ENCODE data around the gene SULT1A2. TPM values are rescaled to one million over a fixed set of nuclear protein-coding genes. Genes with fewer than 3 reads are reported as not detected.
"Not testable (repeated sequence)": the region's sequence is repeated elsewhere in the genome, so short reads cannot be mapped to it uniquely, and the experiment has no call there.

Gene SULT1A2
- total RNA-seq, 1 donor from 2014 or later = 0.23 TPM

- DNase-seq; H3K4me1 Mint-ChIP-seq; intact Hi-C loops (cut with micrococcal nuclease); H3K27ac Mint-ChIP-seq; H3K27me3 Mint-ChIP-seq; H3K4me3 Mint-ChIP-seq: not testable (repeated sequence)
- peaks cover 38% of the 10 kb centered on the region for H3K36me3 Mint-ChIP-seq (ENCODE audit: low read depth)
- peaks cover 11% of the 10 kb centered on the region for H3K9me3 Mint-ChIP-seq
Measured at GRCh38 chr16:28566233-28566925, 30.5 kb downstream of the SULT1A2 start.

- H3K27me3 Mint-ChIP-seq = no peaks in the 10 kb centered on the region
- no peak overlapping the region for H3K4me3 Mint-ChIP-seq
- H3K27ac Mint-ChIP-seq = no peak overlapping the region
- peaks cover 6% of the 10 kb centered on the region for H3K4me1 Mint-ChIP-seq
- H3K36me3 Mint-ChIP-seq (ENCODE audit: low read depth) = peaks cover 54% of the 10 kb centered on the region
- peaks cover 14% of the 10 kb centered on the region for H3K9me3 Mint-ChIP-seq
- intact Hi-C loops (cut with micrococcal nuclease) = no loop called here
- DNase-seq = no peak
Measured at GRCh38 chr16:28563218-28563617, 33.6 kb downstream of the SULT1A2 start.

DNA sequence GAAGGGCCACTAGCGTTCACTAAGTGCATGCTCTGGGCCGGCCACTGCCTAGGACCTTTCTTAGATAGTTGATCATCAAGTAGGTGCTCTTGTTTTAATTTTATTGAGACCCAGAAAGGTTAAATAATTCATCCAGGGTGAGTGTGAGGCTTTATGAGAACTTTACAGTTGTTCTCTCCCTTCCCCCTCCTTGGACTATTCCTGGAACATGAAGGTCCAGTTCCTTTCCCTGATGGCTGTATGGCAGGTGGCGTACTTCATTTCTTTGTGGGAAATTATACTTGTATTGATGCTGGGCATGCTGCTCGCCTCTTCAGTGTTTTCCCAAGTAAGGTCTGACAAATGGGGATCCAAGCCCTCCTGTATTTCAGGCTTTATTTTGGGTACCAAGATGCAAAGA, 34.7 kb downstream of the SULT1A2 start:
- H3K4me3 Mint-ChIP-seq = no peak overlapping the region
- peaks cover 9% of the 10 kb centered on the region for H3K4me1 Mint-ChIP-seq
- peaks cover 7% of the 10 kb centered on the region for H3K9me3 Mint-ChIP-seq
- H3K27ac Mint-ChIP-seq = no peak overlapping the region
- H3K36me3 Mint-ChIP-seq (ENCODE audit: low read depth) = peaks cover 54% of the 10 kb centered on the region
- H3K27me3 Mint-ChIP-seq = no peaks in the 10 kb centered on the region
- DNase-seq = no peak
- intact Hi-C loops (cut with micrococcal nuclease) = no loop called here

DNA sequence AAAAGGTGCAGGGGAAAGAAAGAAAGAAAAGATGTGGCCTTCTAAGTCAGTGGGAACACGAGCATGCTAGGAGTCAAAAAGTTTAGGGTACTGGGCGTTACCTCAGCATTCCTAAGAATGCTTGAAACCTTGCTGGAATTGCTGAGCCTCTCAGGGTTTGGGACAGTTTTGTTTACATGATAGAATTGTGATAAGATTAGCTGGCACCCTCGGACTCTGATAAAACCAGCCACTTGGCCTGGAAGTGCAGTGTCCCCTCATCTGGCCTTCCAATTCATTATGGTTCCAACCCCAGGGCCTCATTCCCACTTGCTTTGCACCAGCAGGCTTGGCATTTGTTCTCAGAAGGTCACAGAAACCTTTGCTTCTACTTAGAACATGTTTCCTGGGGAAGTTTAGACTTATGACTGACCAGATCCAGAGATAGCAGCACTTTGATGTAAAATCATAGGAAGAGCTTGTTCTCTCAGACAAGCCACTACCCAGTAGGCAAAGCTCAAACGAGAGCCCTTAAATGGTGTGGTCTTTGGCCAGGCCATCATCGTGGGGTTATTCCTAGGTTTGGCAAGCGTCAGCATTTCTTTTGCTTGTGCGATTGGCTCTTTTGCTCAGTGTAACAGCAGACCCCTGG, 35.2 kb downstream of the SULT1A2 start:
- H3K27me3 Mint-ChIP-seq = no peaks in the 10 kb centered on the region
- no peak overlapping the region for H3K27ac Mint-ChIP-seq
- intact Hi-C loops (cut with micrococcal nuclease) = no loop called here
- peaks cover 11% of the 10 kb centered on the region for H3K4me1 Mint-ChIP-seq
- peaks cover 57% of the 10 kb centered on the region for H3K36me3 Mint-ChIP-seq (ENCODE audit: low read depth)
- DNase-seq = no peak
- H3K9me3 Mint-ChIP-seq = peaks cover 6% of the 10 kb centered on the region
- H3K4me3 Mint-ChIP-seq = no peak overlapping the region

GRCh38 chr16:28558456-28558855, 38.4 kb downstream of the SULT1A2 start:
- Mint-ChIP-seq H3K4me3 (no peak overlapping the region), H3K4me1 (peaks cover 24% of the 10 kb centered on the region), H3K9me3 (peaks cover 3% of the 10 kb centered on the region), H3K27me3 (no peaks in the 10 kb centered on the region), H3K36me3 (ENCODE audit: low read depth) (peaks cover 46% of the 10 kb centered on the region), H3K27ac (no peak overlapping the region)
- no peak for DNase-seq
- intact Hi-C loops (cut with micrococcal nuclease) = loop anchor here (10.0 kb wide), 2 partner anchors 264 to 266 kb away; partner anchors contain the start of genes ATXN2L and SBK1

GRCh38 chr16:28556914-28557320, 39.9 kb downstream of the SULT1A2 start:
- Mint-ChIP-seq H3K36me3 (ENCODE audit: low read depth) (peaks cover 42% of the 10 kb centered on the region), H3K4me1 (peaks cover 22% of the 10 kb centered on the region), H3K27ac (no peak overlapping the region), H3K27me3 (no peaks in the 10 kb centered on the region), H3K4me3 (no peak overlapping the region), H3K9me3 (peaks cover 3% of the 10 kb centered on the region)
- intact Hi-C loops (cut with micrococcal nuclease) = loop anchor here (10.0 kb wide), 2 partner anchors 262 to 268 kb away; partner anchors contain the start of genes ATXN2L and SBK1
- no peak for DNase-seq

- Mint-ChIP-seq H3K27ac (peak overlapping the region; percentile 37), H3K27me3 (no peaks in the 10 kb centered on the region), H3K36me3 (ENCODE audit: low read depth) (peaks cover 37% of the 10 kb centered on the region), H3K4me3 (peak overlapping the region; percentile 23), H3K4me1 (peaks cover 22% of the 10 kb centered on the region), H3K9me3 (peaks cover 3% of the 10 kb centered on the region)
- intact Hi-C loops (cut with micrococcal nuclease) = loop anchor here (10.0 kb wide), 2 partner anchors 261 to 269 kb away; partner anchors contain the start of genes ATXN2L and SBK1
- DNase-seq = peak; percentile 63
Measured at GRCh38 chr16:28555561-28555960, 41.3 kb downstream of the SULT1A2 start.

- intact Hi-C loops (cut with micrococcal nuclease) = loop anchor here (1.0 to 10.0 kb wide), 4 partner anchors 61 to 392 kb away; partner anchors contain the start of genes APOBR, ATXN2L and SBK1
- peak overlapping the region; percentile 89 for H3K27ac Mint-ChIP-seq
- peaks cover 3% of the 10 kb centered on the region for H3K9me3 Mint-ChIP-seq
- no peaks in the 10 kb centered on the region for H3K27me3 Mint-ChIP-seq
- H3K4me3 Mint-ChIP-seq = peak overlapping the region; percentile 95
- no peak for DNase-seq
- H3K4me1 Mint-ChIP-seq = peaks cover 22% of the 10 kb centered on the region
- H3K36me3 Mint-ChIP-seq (ENCODE audit: low read depth) = peaks cover 36% of the 10 kb centered on the region
Measured at GRCh38 chr16:28554634-28555423, 42.0 kb downstream of the SULT1A2 start.

GRCh38 chr16:28553776-28554633, 42.8 kb downstream of the SULT1A2 start, which contains the start of gene SGF29:
TSS of gene SGF29 (plus strand) at chr16:28553920. CDS start at chr16:28581070, 27,150 bp downstream.
- Mint-ChIP-seq H3K9me3 (peaks cover 3% of the 10 kb centered on the region), H3K27ac (peak within 1 kb of the TSS; percentile 99), H3K27me3 (no peaks in the 10 kb centered on the region), H3K4me3 (peak within 1 kb of the TSS; percentile 95), H3K36me3 (ENCODE audit: low read depth) (peaks cover 27% of the 10 kb centered on the region), H3K4me1 (peaks cover 26% of the 10 kb centered on the region)
- peak; percentile 98 for DNase-seq
- intact Hi-C loops (cut with micrococcal nuclease) = loop anchor here (1.0 to 10.0 kb wide), 4 partner anchors 60 to 393 kb away; partner anchors contain the start of genes APOBR, ATXN2L and SBK1

GRCh38 chr16:28549301-28549899, 47.5 kb downstream of the SULT1A2 start:
- Mint-ChIP-seq H3K4me1 (peaks cover 12% of the 10 kb centered on the region), H3K36me3 (ENCODE audit: low read depth) (peaks cover under 1% of the 10 kb centered on the region), H3K27ac (no peak overlapping the region), H3K4me3 (no peak overlapping the region), H3K9me3 (no peaks in the 10 kb centered on the region), H3K27me3 (peaks cover 9% of the 10 kb centered on the region)
- DNase-seq = peak; percentile 72
- intact Hi-C loops (cut with micrococcal nuclease) = no loop called here

- Mint-ChIP-seq H3K27ac (no peak overlapping the region), H3K36me3 (ENCODE audit: low read depth) (no peaks in the 10 kb centered on the region), H3K9me3 (no peaks in the 10 kb centered on the region), H3K27me3 (peaks cover 9% of the 10 kb centered on the region), H3K4me1 (peaks cover 8% of the 10 kb centered on the region), H3K4me3 (no peak overlapping the region)
- DNase-seq = no peak
- intact Hi-C loops (cut with micrococcal nuclease) = no loop called here
Measured at GRCh38 chr16:28548306-28548802, 48.5 kb downstream of the SULT1A2 start.

- H3K27me3 Mint-ChIP-seq = peaks cover 9% of the 10 kb centered on the region
- intact Hi-C loops (cut with micrococcal nuclease) = no loop called here
Measured at GRCh38 chr16:28546626-28547025, 50.2 kb downstream of the SULT1A2 start.

More at GRCh38 chr16:28546626-28547025, 50.2 kb downstream of the SULT1A2 start:
- Mint-ChIP-seq H3K27ac (no peak overlapping the region), H3K4me3 (no peak overlapping the region), H3K4me1 (peaks cover 8% of the 10 kb centered on the region), H3K36me3 (ENCODE audit: low read depth) (no peaks in the 10 kb centered on the region), H3K9me3 (no peaks in the 10 kb centered on the region)
- no peak for DNase-seq
